SW 1271 (cell line): Measurements from ENCODE around the gene P3H3.
A peak's percentile ranks its signal among the peaks of the same experiment; 100 is the strongest.

Source experiments
- DNase-seq, 2 experiments: peaks; one replicate each; lab custom pipeline; 2025; lab: John Stamatoyannopoulos, UW

P3H3 gene

GRCh38 chr12:6827982-6828780, at the start of gene P3H3:
TSS of gene P3H3 (plus strand) at chr12:6828407. CDS start at chr12:6828441, 34 bp downstream.
- DNase-seq, result peak in 1 of 2 experiments; percentile 22

- peak; percentile 78 to 89 for DNase-seq
Observed at GRCh38 chr12:6778574-6779550, 49.3 kb upstream of the P3H3 start.

- no peak for DNase-seq
Observed at GRCh38 chr12:6779708-6780432, 48.3 kb upstream of the P3H3 start.

GRCh38 chr12:6780573-6780972, 47.6 kb upstream of the P3H3 start:
- DNase-seq, result no peak

- DNase-seq, result no peak
Observed at GRCh38 chr12:6782119-6782518, 46.1 kb upstream of the P3H3 start.

GRCh38 chr12:6782850-6783566, 45.2 kb upstream of the P3H3 start:
- no peak for DNase-seq

GRCh38 chr12:6783828-6784227, 44.4 kb upstream of the P3H3 start:
- no peak for DNase-seq

- DNase-seq, result no peak
Observed at GRCh38 chr12:6784296-6784695, 43.9 kb upstream of the P3H3 start.

- no peak for DNase-seq
Observed at GRCh38 chr12:6784761-6785160, 43.4 kb upstream of the P3H3 start.

- DNase-seq, result no peak
Observed at GRCh38 chr12:6786416-6787094, 41.7 kb upstream of the P3H3 start.

- DNase-seq, result no peak
Observed at GRCh38 chr12:6787309-6787708, 40.9 kb upstream of the P3H3 start.

- no peak for DNase-seq
Observed at GRCh38 chr12:6788972-6789924, 39.0 kb upstream of the P3H3 start, which contains the start of gene CD4. TSS of gene CD4 (plus strand) at chr12:6789528. CDS start at chr12:6800139, 10,611 bp downstream.

GRCh38 chr12:6790496-6791150, 37.6 kb upstream of the P3H3 start:
- no peak for DNase-seq

- no peak for DNase-seq
Observed at GRCh38 chr12:6791931-6792520, 36.2 kb upstream of the P3H3 start.

GRCh38 chr12:6792522-6793201, 35.5 kb upstream of the P3H3 start:
- no peak for DNase-seq

- DNase-seq, result no peak
Observed at GRCh38 chr12:6795088-6795487, 33.1 kb upstream of the P3H3 start.

- no peak for DNase-seq
Observed at GRCh38 chr12:6796576-6796975, 31.6 kb upstream of the P3H3 start.

- DNase-seq, result no peak
Observed at GRCh38 chr12:6799147-6799546, 29.1 kb upstream of the P3H3 start.
